WI38 (cell line): Measurements from ENCODE around the gene HEY2.
"Not testable (repeated sequence)": the region's sequence is repeated elsewhere in the genome, so short reads cannot be mapped to it uniquely, and the experiment has no call there.

ENCODE experiments used
- H3K4me3 ChIP-seq: 2 replicates; pipeline ENCODE4 v1.5.1; 2011; ENCODE audit warnings: low read depth, mild to moderate bottlenecking, control low read depth, low read length
- TF ChIP-seq, protein P1 (sequence below): IDR thresholded peaks from 2 replicates; pipeline ENCODE4 v1.5.1; 2012; ENCODE audit warnings: low read depth, mild to moderate bottlenecking, control low read depth, low read length

The HEY2 gene

GRCh38 chr6:125749173-125749864, at the start of gene HEY2:
TSS of gene HEY2 (plus strand) at chr6:125749632. CDS start at chr6:125749777, 145 bp downstream.
- peak within 1 kb of the TSS; percentile 67 for H3K4me3 ChIP-seq
- TF ChIP-seq, protein P1, sequence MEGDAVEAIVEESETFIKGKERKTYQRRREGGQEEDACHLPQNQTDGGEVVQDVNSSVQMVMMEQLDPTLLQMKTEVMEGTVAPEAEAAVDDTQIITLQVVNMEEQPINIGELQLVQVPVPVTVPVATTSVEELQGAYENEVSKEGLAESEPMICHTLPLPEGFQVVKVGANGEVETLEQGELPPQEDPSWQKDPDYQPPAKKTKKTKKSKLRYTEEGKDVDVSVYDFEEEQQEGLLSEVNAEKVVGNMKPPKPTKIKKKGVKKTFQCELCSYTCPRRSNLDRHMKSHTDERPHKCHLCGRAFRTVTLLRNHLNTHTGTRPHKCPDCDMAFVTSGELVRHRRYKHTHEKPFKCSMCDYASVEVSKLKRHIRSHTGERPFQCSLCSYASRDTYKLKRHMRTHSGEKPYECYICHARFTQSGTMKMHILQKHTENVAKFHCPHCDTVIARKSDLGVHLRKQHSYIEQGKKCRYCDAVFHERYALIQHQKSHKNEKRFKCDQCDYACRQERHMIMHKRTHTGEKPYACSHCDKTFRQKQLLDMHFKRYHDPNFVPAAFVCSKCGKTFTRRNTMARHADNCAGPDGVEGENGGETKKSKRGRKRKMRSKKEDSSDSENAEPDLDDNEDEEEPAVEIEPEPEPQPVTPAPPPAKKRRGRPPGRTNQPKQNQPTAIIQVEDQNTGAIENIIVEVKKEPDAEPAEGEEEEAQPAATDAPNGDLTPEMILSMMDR = no peak

- TF ChIP-seq, protein P1 = no peak
- no peak overlapping the region for H3K4me3 ChIP-seq
These were observed 48.7 kb upstream of the HEY2 start for GRCh38 chr6:125700581-125701353.

DNA sequence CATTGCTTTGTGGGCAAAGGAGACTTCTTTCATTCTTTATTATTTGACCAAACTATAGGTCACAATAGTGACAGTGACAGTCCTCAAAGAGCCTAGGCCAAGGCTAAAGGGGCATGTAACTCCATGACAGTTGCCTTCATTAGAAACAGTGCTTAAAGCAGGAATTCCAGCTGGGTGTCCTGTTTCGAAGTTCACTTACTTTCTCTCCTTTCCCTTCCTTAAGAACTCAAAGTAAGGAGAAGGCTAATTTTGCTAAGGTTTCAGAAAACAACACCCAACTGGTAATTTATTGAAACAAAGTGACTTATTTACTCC, 48.1 kb upstream of the HEY2 start:
- H3K4me3 ChIP-seq = no peak overlapping the region
- TF ChIP-seq, protein P1 = no peak

- not testable (repeated sequence) for H3K4me3 ChIP-seq
These were observed 45.5 kb upstream of the HEY2 start for GRCh38 chr6:125703882-125704281.

DNA sequence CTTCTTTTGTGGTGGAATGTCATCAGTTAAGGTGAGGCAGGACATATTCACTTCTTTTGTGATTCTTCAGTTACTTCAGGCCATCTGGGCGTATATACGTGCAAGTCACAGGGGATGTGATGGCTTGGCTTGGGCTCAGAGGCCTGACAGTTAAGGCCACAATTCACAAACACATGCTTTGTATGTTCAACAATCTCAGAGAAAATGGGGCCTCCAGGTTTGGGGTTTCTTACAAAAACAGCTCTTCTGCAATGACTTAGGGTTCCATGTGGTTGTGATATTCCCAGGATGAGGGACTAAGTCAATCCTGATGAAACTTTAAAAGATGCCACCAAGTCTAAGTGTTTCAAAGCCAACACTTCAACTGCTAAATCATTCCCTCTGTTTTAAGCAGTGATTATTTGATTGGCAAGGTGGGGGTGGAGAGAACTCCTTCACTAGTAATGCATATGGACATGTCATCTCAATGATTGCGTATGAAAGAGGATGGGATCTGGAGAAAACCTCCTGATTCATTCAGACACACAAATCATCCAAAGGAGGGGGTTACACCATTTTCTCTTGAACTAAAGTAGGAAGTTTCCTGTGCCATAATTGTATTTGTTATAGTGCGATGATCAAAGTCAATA, 41.7 kb upstream of the HEY2 start:
- TF ChIP-seq, protein P1 = no peak
- no peak overlapping the region for H3K4me3 ChIP-seq

GRCh38 chr6:125711013-125711675, 38.3 kb upstream of the HEY2 start:
- H3K4me3 ChIP-seq = no peak overlapping the region
- TF ChIP-seq, protein P1 = no peak

DNA sequence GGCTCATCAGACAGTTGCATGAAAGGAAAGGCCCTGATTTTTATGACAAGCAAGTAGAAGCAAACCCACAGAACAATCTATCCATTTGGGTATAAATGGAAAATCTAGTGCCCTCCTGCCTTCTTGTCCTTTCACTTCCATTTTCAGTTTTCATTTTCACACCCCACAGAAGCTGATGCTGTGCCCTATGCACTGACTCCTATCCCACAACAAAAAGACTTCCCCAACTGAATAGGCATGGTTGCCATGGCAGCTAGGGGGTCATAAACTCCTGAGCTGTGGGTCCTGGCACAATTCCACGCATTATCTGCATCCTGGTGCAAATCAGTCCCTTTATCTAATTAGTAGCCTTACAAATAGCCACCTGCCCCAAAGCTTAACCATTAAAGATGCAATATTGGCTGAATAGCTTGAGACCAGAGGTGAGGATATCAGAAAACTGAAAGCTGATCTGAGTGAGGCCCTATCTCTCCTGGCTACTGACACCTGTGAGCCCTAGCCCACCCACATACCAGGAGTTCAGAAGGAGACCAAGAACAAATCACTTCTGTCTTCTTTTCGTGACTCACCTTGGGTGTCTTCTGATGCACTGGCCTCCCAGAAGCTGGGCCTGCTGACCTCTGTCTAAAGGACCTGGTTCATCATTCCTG, 34.9 kb upstream of the HEY2 start:
- TF ChIP-seq, protein P1 = no peak
- no peak overlapping the region for H3K4me3 ChIP-seq
